ENCODE data around the gene B3GALNT2.
"Not testable (repeated sequence)": the region's sequence is repeated elsewhere in the genome, so short reads cannot be mapped to it uniquely, and the experiment has no call there.

B3GALNT2 gene

GRCh38 chr1:235461954-235462353, 42.3 kb downstream of the B3GALNT2 start:
- no peak overlapping the region for H3K27ac ChIP-seq
- TF ChIP-seq ZFX (IDR thresholded peaks at IDR 0.05; ENCODE audit: borderline replicate concordance), result no peak
- TF ChIP-seq CTCF (IDR thresholded peaks at IDR 0.05), result no peak

- TF ChIP-seq CTCF (IDR thresholded peaks at IDR 0.05), result no peak
- no peak for TF ChIP-seq ZFX (IDR thresholded peaks at IDR 0.05; ENCODE audit: borderline replicate concordance)
Observed at GRCh38 chr1:235460770-235461169, 43.5 kb downstream of the B3GALNT2 start.

GRCh38 chr1:235457856-235458255, 46.4 kb downstream of the B3GALNT2 start:
- not testable (repeated sequence) for H3K27ac ChIP-seq

More at GRCh38 chr1:235460770-235461169, 43.5 kb downstream of the B3GALNT2 start:
- H3K27ac ChIP-seq, result no peak overlapping the region

- TF ChIP-seq ZFX (IDR thresholded peaks at IDR 0.05; ENCODE audit: borderline replicate concordance), result no peak
- TF ChIP-seq CTCF (IDR thresholded peaks at IDR 0.05), result no peak
- H3K27ac ChIP-seq, result no peak overlapping the region
Observed at GRCh38 chr1:235455823-235456222, 48.4 kb downstream of the B3GALNT2 start.

- TF ChIP-seq CTCF (IDR thresholded peaks at IDR 0.05) (no peak), ZFX (IDR thresholded peaks at IDR 0.05; ENCODE audit: borderline replicate concordance) (no peak)
- H3K27ac ChIP-seq, result no peak overlapping the region
Observed at GRCh38 chr1:235455097-235455496, 49.2 kb downstream of the B3GALNT2 start.

- no peak overlapping the region for H3K27ac ChIP-seq
- TF ChIP-seq CTCF (IDR thresholded peaks at IDR 0.05) (no peak), ZFX (IDR thresholded peaks at IDR 0.05; ENCODE audit: borderline replicate concordance) (no peak)
Observed at GRCh38 chr1:235454021-235454420, 50.2 kb downstream of the B3GALNT2 start.

- H3K27ac ChIP-seq, result no peak overlapping the region; the same call in 1 of the 2 replicates
- TF ChIP-seq CTCF (IDR thresholded peaks at IDR 0.05) (no peak), ZFX (IDR thresholded peaks at IDR 0.05; ENCODE audit: borderline replicate concordance) (no peak)
Observed at GRCh38 chr1:235450886-235451483, 53.3 kb downstream of the B3GALNT2 start.

- no peak overlapping the region for H3K27ac ChIP-seq
- no peak for TF ChIP-seq CTCF (IDR thresholded peaks at IDR 0.05)
- no peak for TF ChIP-seq ZFX (IDR thresholded peaks at IDR 0.05; ENCODE audit: borderline replicate concordance)
Observed at GRCh38 chr1:235450433-235450832, 53.8 kb downstream of the B3GALNT2 start.
